GM12878 (cell line): ENCODE results near the gene MLXIP.

Experiments used
- CTCF ChIP-seq, 3 experiments: IDR thresholded peaks in 2 of 3; conservative IDR thresholded peaks in 1 of 3; 2 replicates each; pipeline ENCODE4 v1.5.1; 2011; ENCODE audit warnings: low read depth in 3 of 3, low read length in 3 of 3, mild to moderate bottlenecking in 3 of 3, control low read depth in 2 of 3, moderate library complexity in 2 of 3, inconsistent platforms in 1 of 3, mixed read lengths in 1 of 3; ENCODE audit not compliant: control insufficient read depth in 2 of 3, insufficient read depth in 1 of 3; ENCODE audit errors: extremely low read depth in 1 of 3
- SRF ChIP-seq, 2 experiments: IDR thresholded peaks; 2 replicates each; pipeline ENCODE4 v1.6.1; 2011; ENCODE audit warnings: low read depth in 2 of 2, low read length in 2 of 2, mild to moderate bottlenecking in 1 of 2, moderate library complexity in 1 of 2

GRCh38 chr12:122140467-122141257 lies 62.1 kb downstream of the MLXIP start:
- TF ChIP-seq CTCF (IDR thresholded peaks at IDR 0.05 in 2 of 3, conservative IDR thresholded peaks at IDR 0.05 in 1 of 3; ENCODE audit: control insufficient read depth in 2 of 3, extremely low read depth in 1 of 3, insufficient read depth in 1 of 3, low read depth in 3 of 3, low read length in 3 of 3) (no peak), SRF (IDR thresholded peaks at IDR 0.05; ENCODE audit: low read depth in 2 of 2, low read length in 2 of 2) (no peak)
